Keratinocyte (primary cell): ENCODE data around the gene NGFR. TPM values are rescaled to one million over a fixed set of nuclear protein-coding genes. Genes with fewer than 3 reads are reported as not detected.

Experiments
- DNase-seq: peaks from one replicate; pipeline ENCODE4 v3.0.0-alpha.2; 2011; ENCODE audit warnings: low read depth, missing footprints, low spot score
- FAIRE-seq: peaks from 2 replicates; lab custom pipeline; 2011; peaks lifted over from hg19 to GRCh38; lab: Jason Lieb, UNC
- H2AFZ ChIP-seq: 2 replicates; pipeline ENCODE4 v1.6.0; 2012; ENCODE audit warnings: low read length, control low read depth, inconsistent platforms; ENCODE audit not compliant: control insufficient read depth
- H3K27ac ChIP-seq: 2 replicates; pipeline ENCODE4 v1.5.1; 2011; ENCODE audit warnings: low read length; ENCODE audit not compliant: control insufficient read depth, insufficient read depth
- H3K27me3 ChIP-seq: 3 replicates; pipeline ENCODE4 v1.6.0; 2011; ENCODE audit warnings: low read length; ENCODE audit not compliant: control insufficient read depth, insufficient read depth; ENCODE audit errors: extremely low read depth
- H3K36me3 ChIP-seq, 2 experiments: 2 replicates in 1 of 2; 3 replicates in 1 of 2; pipeline ENCODE4 v1.5.1; 2011; ENCODE audit warnings: low read length in 2 of 2, mild to moderate bottlenecking in 1 of 2; ENCODE audit not compliant: control insufficient read depth in 2 of 2, insufficient read depth in 2 of 2; ENCODE audit errors: extremely low read depth in 1 of 2
- H3K4me1 ChIP-seq: 3 replicates; pipeline ENCODE4 v1.5.1; 2011; ENCODE audit warnings: low read length; ENCODE audit not compliant: control insufficient read depth, insufficient read depth; ENCODE audit errors: extremely low read depth
- H3K4me2 ChIP-seq: 3 replicates; pipeline ENCODE4 v1.6.0; 2011; ENCODE audit warnings: low read depth, low read length; ENCODE audit not compliant: control insufficient read depth, insufficient read depth; ENCODE audit errors: extremely low read depth
- H3K4me3 ChIP-seq, 3 experiments: fragments of 200-600 bp in 1 of 3; sonication (generic) in 1 of 3; 2 replicates in 2 of 3; 3 replicates in 1 of 3; pipeline ENCODE4 v1.5.1; 2011 to 2016; ENCODE audit warnings: low read length in 3 of 3, mild to moderate bottlenecking in 3 of 3, control low read depth in 2 of 3, inconsistent platforms in 1 of 3, low read depth in 1 of 3, mixed read lengths in 1 of 3, mixed run types in 1 of 3, moderate library complexity in 1 of 3; ENCODE audit not compliant: control insufficient read depth in 2 of 3, insufficient read depth in 2 of 3; ENCODE audit errors: extremely low read depth in 1 of 3
- H3K79me2 ChIP-seq: 2 replicates; pipeline ENCODE4 v1.6.0; 2012; ENCODE audit warnings: low read length; ENCODE audit not compliant: control insufficient read depth, insufficient read depth
- H3K9ac ChIP-seq: 3 replicates; pipeline ENCODE4 v1.6.0; 2011; ENCODE audit warnings: low read length; ENCODE audit not compliant: control insufficient read depth, insufficient read depth; ENCODE audit errors: extremely low read depth
- H3K9me1 ChIP-seq: 3 replicates; pipeline ENCODE4 v1.6.0; 2011; ENCODE audit warnings: low read length; ENCODE audit not compliant: control insufficient read depth, insufficient read depth; ENCODE audit errors: extremely low read depth
- H3K9me3 ChIP-seq: 2 replicates; pipeline ENCODE4 v1.5.1; 2012; ENCODE audit warnings: low read depth, low read length; ENCODE audit not compliant: control insufficient read depth
- H4K20me1 ChIP-seq: 3 replicates; pipeline ENCODE4 v1.6.0; 2011; ENCODE audit warnings: low read length; ENCODE audit not compliant: control insufficient read depth, insufficient read depth; ENCODE audit errors: extremely low read depth
- EZH2 ChIP-seq: IDR thresholded peaks from one replicate; pipeline ENCODE4 v1.6.1; 2012; ENCODE audit warnings: inconsistent platforms, mild to moderate bottlenecking, low read length, moderate library complexity
- dilution Hi-C: fragments of 300-500 bp; cut with MboI; formaldehyde crosslinking; loops from one replicate; pipeline ENCODE4 v1.7.0; 2020; ENCODE audit warnings: low sequenced_read_pairs; ENCODE audit not compliant: extremely low pct_ligation_motif_present
- polyA plus RNA-seq, 5 experiments: library from polyadenylated mRNA; depleted of rRNA in 3 of 5; stranded (reverse) in 3 of 5; stranded (forward) in 1 of 5; unstranded in 1 of 5; fragments of >200 nt; gene quantifications; 1 replicate in 1 of 5; 2 replicates in 3 of 5; 3 replicates in 1 of 5; pipeline versions ENCODE4 v1.2.1 to v1.2.3, GENCODE V29; 2011 to 2012; ENCODE audit warnings: missing spikeins in 2 of 5, low read depth in 1 of 5, low replicate concordance in 1 of 5
- TF ChIP-seq, protein P1 (sequence below), 3 experiments: IDR thresholded peaks in 1 of 3; conservative IDR thresholded peaks in 1 of 3; optimal IDR thresholded peaks in 1 of 3; 2 replicates in 2 of 3; 3 replicates in 1 of 3; pipeline versions ENCODE3 to v1.5.1; 2011; ENCODE audit warnings: low read length in 3 of 3, mild to moderate bottlenecking in 3 of 3, moderate library complexity in 2 of 3, control low read depth in 1 of 3, inconsistent platforms in 1 of 3; ENCODE audit not compliant: insufficient read depth in 2 of 3; ENCODE audit errors: extremely low read depth in 1 of 3

Gene NGFR
- polyA plus RNA-seq, 1 donor (not counting 4 experiments of a cell fraction or from before 2014, with no cell fraction given), result 1.7 TPM

DNA sequence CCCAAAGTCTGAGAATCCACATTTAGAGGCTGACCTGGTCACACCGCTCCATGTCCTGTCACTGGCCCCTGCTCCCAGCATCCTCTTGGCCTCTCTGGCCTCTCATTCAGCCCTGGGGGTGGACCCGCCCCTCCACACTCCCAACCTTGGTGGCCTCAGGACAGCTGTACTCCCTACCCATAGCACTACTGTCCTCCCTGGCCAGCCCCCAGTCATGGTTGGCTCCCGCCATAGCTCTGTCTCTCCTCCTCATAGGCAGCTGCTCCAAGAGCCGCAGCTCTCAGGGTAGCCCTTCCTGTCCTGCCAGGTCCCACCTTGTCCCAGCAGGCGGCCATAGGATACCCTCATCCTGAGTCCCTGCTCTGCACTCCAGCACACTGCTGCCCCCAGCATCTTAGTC, 42.4 kb upstream of the NGFR start:
- H3K27me3 ChIP-seq, result peaks cover 13% of the 10 kb centered on the region
- H3K4me2 ChIP-seq, result no peak overlapping the region
- H3K79me2 ChIP-seq, result no peaks in the 10 kb centered on the region
- H3K4me1 ChIP-seq, result peaks cover 36% of the 10 kb centered on the region
- no peaks in the 10 kb centered on the region for H3K9me1 ChIP-seq
- no peaks in the 10 kb centered on the region for H3K36me3 ChIP-seq
- H4K20me1 ChIP-seq, result no peaks in the 10 kb centered on the region
- no peaks in the 10 kb centered on the region for H3K9me3 ChIP-seq
- no peak overlapping the region for H2AFZ ChIP-seq
- H3K9ac ChIP-seq, result no peak overlapping the region
- TF ChIP-seq EZH2, result no peak
- TF ChIP-seq, protein P1, sequence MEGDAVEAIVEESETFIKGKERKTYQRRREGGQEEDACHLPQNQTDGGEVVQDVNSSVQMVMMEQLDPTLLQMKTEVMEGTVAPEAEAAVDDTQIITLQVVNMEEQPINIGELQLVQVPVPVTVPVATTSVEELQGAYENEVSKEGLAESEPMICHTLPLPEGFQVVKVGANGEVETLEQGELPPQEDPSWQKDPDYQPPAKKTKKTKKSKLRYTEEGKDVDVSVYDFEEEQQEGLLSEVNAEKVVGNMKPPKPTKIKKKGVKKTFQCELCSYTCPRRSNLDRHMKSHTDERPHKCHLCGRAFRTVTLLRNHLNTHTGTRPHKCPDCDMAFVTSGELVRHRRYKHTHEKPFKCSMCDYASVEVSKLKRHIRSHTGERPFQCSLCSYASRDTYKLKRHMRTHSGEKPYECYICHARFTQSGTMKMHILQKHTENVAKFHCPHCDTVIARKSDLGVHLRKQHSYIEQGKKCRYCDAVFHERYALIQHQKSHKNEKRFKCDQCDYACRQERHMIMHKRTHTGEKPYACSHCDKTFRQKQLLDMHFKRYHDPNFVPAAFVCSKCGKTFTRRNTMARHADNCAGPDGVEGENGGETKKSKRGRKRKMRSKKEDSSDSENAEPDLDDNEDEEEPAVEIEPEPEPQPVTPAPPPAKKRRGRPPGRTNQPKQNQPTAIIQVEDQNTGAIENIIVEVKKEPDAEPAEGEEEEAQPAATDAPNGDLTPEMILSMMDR (optimal IDR thresholded peaks at IDR 0.05 in 1 of 3, IDR thresholded peaks at IDR 0.05 in 1 of 3, conservative IDR thresholded peaks at IDR 0.05 in 1 of 3; ENCODE audit: extremely low read depth in 1 of 3, insufficient read depth in 2 of 3, low read length in 3 of 3), result no peak
- no peak for DNase-seq
- dilution Hi-C loops, result no loop called here
- H3K27ac ChIP-seq, result no peak overlapping the region
- FAIRE-seq, result no peak
- no peak overlapping the region for H3K4me3 ChIP-seq

DNA sequence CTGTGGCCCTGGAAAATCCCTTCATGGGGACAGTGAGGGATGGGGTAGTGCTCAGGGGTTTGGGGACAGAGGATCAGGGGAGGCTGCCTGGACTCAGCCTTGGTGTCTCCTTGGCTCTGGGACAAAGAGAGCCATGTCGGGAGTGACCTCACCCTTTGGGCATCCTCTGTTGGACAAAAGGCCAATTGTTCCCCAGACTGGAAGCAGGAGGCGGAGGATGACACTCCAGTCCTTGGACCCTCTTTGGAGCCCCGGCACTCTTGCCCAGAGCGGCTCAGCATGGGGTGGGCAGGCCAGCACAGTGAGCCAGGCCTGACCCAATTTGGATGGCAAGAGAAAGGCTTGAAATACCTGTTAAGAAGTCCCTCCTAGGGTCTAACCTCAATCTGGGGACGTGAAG, 41.0 kb upstream of the NGFR start:
- no peaks in the 10 kb centered on the region for H4K20me1 ChIP-seq
- dilution Hi-C loops, result no loop called here
- H3K9ac ChIP-seq, result no peak overlapping the region
- peaks cover 40% of the 10 kb centered on the region for H3K4me1 ChIP-seq
- no peaks in the 10 kb centered on the region for H3K9me1 ChIP-seq
- no peaks in the 10 kb centered on the region for H3K9me3 ChIP-seq
- H3K27ac ChIP-seq, result no peak overlapping the region
- no peaks in the 10 kb centered on the region for H3K36me3 ChIP-seq
- DNase-seq (no peak), FAIRE-seq (no peak)
- H3K79me2 ChIP-seq, result no peaks in the 10 kb centered on the region
- H3K4me2 ChIP-seq, result no peak overlapping the region
- no peak overlapping the region for H2AFZ ChIP-seq
- H3K27me3 ChIP-seq, result peaks cover 27% of the 10 kb centered on the region
- H3K4me3 ChIP-seq, result no peak overlapping the region
- TF ChIP-seq EZH2, result no peak
- TF ChIP-seq, protein P1 (optimal IDR thresholded peaks at IDR 0.05 in 1 of 3, IDR thresholded peaks at IDR 0.05 in 1 of 3, conservative IDR thresholded peaks at IDR 0.05 in 1 of 3; ENCODE audit: extremely low read depth in 1 of 3, insufficient read depth in 2 of 3, low read length in 3 of 3), result no peak
